Tibial artery (tissue), 4 donors: Measurements from ENCODE around the gene EMID1.

ENCODE experiments used
- DNase-seq, 2 donors: peaks; one replicate each; pipeline ENCODE4 v3.0.0-alpha.2; 2019
- H3K27ac ChIP-seq, 2 donors: fragments of 200-600 bp; sonication (generic) in 1 of 2; 1 replicate in 1 of 2; 2 replicates in 1 of 2; pipeline ENCODE4 v1.5.1; 2018 to 2019; ENCODE audit warnings: mild to moderate bottlenecking in 1 of 2
- H3K27me3 ChIP-seq, 2 donors: fragments of 200-600 bp; sonication (generic) in 1 of 2; one replicate each; pipeline versions ENCODE4 v1.5.1 to v1.6.0; 2016 to 2019
- H3K36me3 ChIP-seq, 3 donors: fragments of 200-600 bp; sonication (generic) in 2 of 3; one replicate each; pipeline ENCODE4 v1.5.1; 2016 to 2019; ENCODE audit warnings: mild to moderate bottlenecking in 2 of 3
- H3K4me1 ChIP-seq, 4 donors: fragments of 200-600 bp; sonication (generic) in 2 of 4; 1 replicate in 3 of 4; 2 replicates in 1 of 4; pipeline ENCODE4 v1.5.1; 2016 to 2019
- H3K4me3 ChIP-seq, 2 donors: fragments of 200-600 bp; sonication (generic) in 1 of 2; 1 replicate in 1 of 2; 2 replicates in 1 of 2; pipeline ENCODE4 v1.5.1; 2018 to 2019; ENCODE audit warnings: mild to moderate bottlenecking in 2 of 2
- H3K9me3 ChIP-seq, 3 donors: fragments of 200-600 bp; sonication (generic) in 1 of 3; one replicate each; pipeline ENCODE4 v1.5.1; 2016 to 2019
- CTCF ChIP-seq, 2 experiments: fragments of 200-600 bp in 1 of 2; fragments of 450-650 bp in 1 of 2; IDR thresholded peaks; one replicate each; pipeline ENCODE4 v1.5.1; 2017 to 2019; ENCODE audit warnings: antibody characterized with exemption in 2 of 2, mild to moderate bottlenecking in 1 of 2, moderate library complexity in 1 of 2
- intact Hi-C: fragments of 100-400 bp; cut with DNase I; formaldehyde crosslinking; loops from one replicate; pipeline ENCODE4 v1.15.0; 2023; ENCODE audit warnings: low total_unique reads

EMID1 gene

GRCh38 chr22:29200901-29201300, 4.8 kb upstream of the EMID1 start:
- Histone ChIP-seq H3K9me3 (no peaks in the 10 kb centered on the region), H3K27ac (no peak overlapping the region), H3K4me3 (no peak overlapping the region), H3K36me3 (no peaks in the 10 kb centered on the region), H3K27me3 (peaks cover 0 to 15% of the 10 kb centered on the region in 2 donors), H3K4me1 (peaks cover 0 to 5% (median under 1%) of the 10 kb centered on the region in 4 donors)
- intact Hi-C loops, result no loop called here
- no peak for DNase-seq
- TF ChIP-seq CTCF (IDR thresholded peaks at IDR 0.05), result no peak

GRCh38 chr22:29201782-29202181, 3.9 kb upstream of the EMID1 start:
- H3K36me3 ChIP-seq, result no peaks in the 10 kb centered on the region
- H3K9me3 ChIP-seq, result no peaks in the 10 kb centered on the region
- no peak for TF ChIP-seq CTCF (IDR thresholded peaks at IDR 0.05)
- no peak overlapping the region for H3K27ac ChIP-seq
- H3K4me1 ChIP-seq, result peaks cover 0 to 10% (median 7%) of the 10 kb centered on the region in 4 donors
- intact Hi-C loops, result no loop called here
- H3K4me3 ChIP-seq, result no peak overlapping the region
- no peak for DNase-seq
- H3K27me3 ChIP-seq, result peaks cover 0 to 24% of the 10 kb centered on the region in 2 donors

DNA sequence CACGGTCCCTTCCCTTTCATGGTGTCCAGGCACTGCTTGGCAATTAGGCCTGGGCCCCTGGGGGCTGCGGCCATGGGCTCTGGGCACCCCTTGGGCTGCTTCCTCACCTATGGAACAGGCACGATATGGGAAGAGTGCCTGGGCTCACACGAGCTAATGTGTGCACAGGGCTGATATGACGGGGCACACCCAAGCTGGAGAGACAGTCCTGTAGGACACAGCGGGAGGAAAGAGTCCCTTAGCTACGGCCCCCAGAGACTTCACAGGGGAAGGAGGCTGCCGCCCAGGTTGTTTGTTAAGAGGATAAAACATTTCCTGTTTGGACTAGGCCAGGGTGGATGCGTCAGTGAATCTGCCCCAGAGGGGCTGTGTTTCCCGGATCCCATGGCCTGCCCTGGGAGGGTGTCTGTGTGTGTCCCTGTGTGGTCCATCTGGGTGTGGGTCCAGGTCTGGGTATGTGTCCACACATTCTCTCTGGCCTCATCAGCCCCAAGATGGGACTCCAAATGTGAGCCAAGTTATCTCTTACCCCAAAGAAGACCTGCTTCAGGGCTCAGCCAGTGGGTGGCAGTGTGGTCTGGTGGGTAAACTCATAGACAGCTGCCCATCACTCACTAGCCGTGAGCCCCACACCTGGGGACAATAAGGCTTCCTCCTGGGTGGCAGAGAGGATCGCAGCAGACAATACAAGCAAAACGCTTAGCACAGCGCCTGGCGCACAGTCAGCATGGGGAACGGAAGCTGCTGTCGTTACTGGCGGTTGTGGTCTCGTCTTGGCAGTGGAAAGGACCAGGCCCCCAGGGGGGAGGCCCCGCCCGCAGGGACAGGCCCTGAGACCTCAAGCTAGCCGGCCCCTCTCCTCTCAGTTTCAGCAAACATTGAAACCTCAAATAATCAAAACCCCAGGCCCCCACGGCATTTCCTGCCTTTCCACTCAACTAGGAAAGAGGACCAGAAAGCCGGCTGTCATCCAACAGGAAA, 3.2 kb upstream of the EMID1 start:
- Histone ChIP-seq H3K27me3 (peaks cover 0 to 31% of the 10 kb centered on the region in 2 donors), H3K27ac (no peak overlapping the region), H3K9me3 (no peaks in the 10 kb centered on the region), H3K36me3 (no peaks in the 10 kb centered on the region), H3K4me3 (no peak overlapping the region), H3K4me1 (peaks cover 0 to 10% (median 7%) of the 10 kb centered on the region in 4 donors)
- no peak for TF ChIP-seq CTCF (IDR thresholded peaks at IDR 0.05)
- intact Hi-C loops, result no loop called here
- DNase-seq, result peak in 1 of 2 donors; percentile 56

DNA sequence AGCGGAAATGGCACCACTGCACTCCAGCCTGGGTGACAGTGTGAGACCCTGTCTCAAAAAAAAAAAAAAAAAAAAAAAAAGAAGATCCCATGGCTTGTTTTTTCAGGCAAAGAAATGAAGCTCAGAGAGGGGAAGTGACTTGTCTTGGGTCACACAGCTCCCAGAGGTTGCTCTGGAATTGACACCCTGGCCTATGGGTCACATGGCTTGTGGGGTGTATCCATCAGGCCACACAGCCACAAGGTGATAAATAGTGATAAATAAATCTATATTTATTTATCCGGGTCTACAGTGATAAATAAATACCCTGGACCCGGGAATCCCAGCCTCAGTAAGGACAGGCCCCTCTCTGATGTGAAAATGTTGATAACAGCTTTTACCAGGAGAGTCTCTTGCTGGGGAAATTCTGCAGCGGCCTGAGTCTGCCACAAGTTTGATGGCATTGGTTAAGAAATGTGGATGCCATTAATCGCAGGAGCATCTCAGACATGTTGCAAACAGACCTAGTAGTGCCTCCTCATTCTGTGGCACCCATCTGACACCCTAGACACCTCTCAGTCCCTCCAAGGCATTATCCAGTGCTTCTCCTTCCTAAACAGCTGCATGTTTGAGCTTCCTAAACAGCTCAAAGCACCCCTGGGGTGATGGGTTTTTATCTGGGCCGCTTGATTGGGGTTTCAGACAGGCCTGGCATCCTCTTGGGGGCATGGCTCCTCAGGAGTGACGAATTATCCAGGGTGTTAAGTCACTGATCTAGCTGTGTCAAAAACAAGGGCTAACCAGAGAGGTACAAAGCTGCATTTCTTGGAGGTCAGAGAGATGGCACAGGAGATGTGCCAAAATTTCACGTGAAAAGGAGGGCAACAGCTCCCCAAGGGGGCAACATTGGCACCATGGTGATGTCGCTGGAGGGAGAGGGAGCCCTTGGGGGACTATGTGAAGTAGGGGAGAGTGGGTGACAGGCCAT, 1.9 kb upstream of the EMID1 start:
- Histone ChIP-seq H3K9me3 (no peaks in the 10 kb centered on the region), H3K27me3 (peaks cover 0 to 39% of the 10 kb centered on the region in 2 donors), H3K4me3 (no peak overlapping the region), H3K27ac (no peak overlapping the region), H3K36me3 (no peaks in the 10 kb centered on the region), H3K4me1 (peaks cover 0 to 10% (median 7%) of the 10 kb centered on the region in 4 donors)
- DNase-seq, result no peak
- intact Hi-C loops, result no loop called here
- no peak for TF ChIP-seq CTCF (IDR thresholded peaks at IDR 0.05)

DNA sequence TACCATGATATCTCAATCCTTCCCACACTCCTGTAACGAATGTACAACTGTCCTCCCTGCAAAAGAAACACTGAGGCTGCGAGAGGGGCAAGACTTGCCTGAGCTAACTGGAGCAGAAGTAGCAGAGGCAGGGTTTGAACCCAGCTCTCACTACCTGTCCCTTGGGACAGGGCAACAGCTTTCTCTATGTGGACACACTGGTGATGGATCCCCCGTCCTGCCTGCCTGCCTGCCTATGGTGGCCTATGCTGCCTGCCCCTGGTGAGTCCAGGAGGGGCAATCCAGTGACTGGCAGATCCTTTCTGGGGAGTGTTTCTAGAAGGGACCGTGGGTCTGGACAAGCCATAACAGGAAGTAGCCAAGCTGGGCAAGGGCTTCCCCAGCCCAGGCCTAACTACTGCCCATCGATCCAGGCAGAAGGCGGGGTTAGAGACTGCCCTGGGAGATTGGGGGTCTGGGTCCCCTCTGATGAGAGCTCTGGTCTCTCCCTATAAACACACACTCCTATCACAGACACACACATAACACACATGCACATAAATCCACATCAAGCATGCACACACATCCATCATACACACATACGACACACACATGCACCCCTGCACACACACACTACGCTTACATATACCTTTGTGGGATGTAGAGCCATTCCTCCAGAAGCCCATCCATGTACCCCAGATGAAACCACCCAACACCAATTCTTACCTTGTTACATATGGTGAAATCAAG, 1.1 kb upstream of the EMID1 start:
- intact Hi-C loops, result no loop called here
- no peak overlapping the region for H3K4me3 ChIP-seq
- peaks cover 0 to 39% of the 10 kb centered on the region in 2 donors for H3K27me3 ChIP-seq
- no peak for DNase-seq
- H3K36me3 ChIP-seq, result no peaks in the 10 kb centered on the region
- no peaks in the 10 kb centered on the region for H3K9me3 ChIP-seq
- H3K27ac ChIP-seq, result no peak overlapping the region
- TF ChIP-seq CTCF (IDR thresholded peaks at IDR 0.05), result no peak
- H3K4me1 ChIP-seq, result peaks cover 0 to 10% (median 7%) of the 10 kb centered on the region in 4 donors
